H1 (cell line): ENCODE measurements around the gene SGK1. TPM values are rescaled to one million over a fixed set of nuclear protein-coding genes. Genes with fewer than 3 reads are reported as not detected.

ENCODE experiments used
- CTCF ChIA-PET: fragments of 300-600 bp; sonication (Branson Sonifier 250); formaldehyde crosslinking; loops from one replicate; lab custom pipeline; 2021; ENCODE audit not compliant: partially characterized antibody; lab: Charles Lee
- POLR2A ChIA-PET: fragments of 300-600 bp; sonication (Branson Sonifier 250); formaldehyde crosslinking; loops from one replicate; lab custom pipeline; 2021; ENCODE audit warnings: inconsistent platforms; ENCODE audit not compliant: partially characterized antibody; lab: Charles Lee
- DNase-seq, 2 experiments: peaks; one replicate each; pipeline versions ENCODE4 v3.0.0 to v3.0.0-alpha.2; 2010 to 2022; ENCODE audit warnings: low spot score in 2 of 2, low read depth in 1 of 2, mixed read lengths in 1 of 2
- FAIRE-seq: peaks from 2 replicates; lab custom pipeline; 2011; peaks lifted over from hg19 to GRCh38; lab: Jason Lieb, UNC
- H2AFZ ChIP-seq: 2 replicates; pipeline ENCODE4 v1.8.1; 2012; ENCODE audit warnings: low read length, inconsistent platforms
- H2AK5ac ChIP-seq: 2 replicates; pipeline ENCODE4 v1.6.1; 2013; ENCODE audit warnings: low read depth, low read length
- H2BK120ac ChIP-seq: replicated peaks from 2 replicates; pipeline ENCODE3; 2013; ENCODE audit warnings: low read depth, low read length, inconsistent platforms
- H2BK12ac ChIP-seq: 2 replicates; pipeline ENCODE4 v1.6.1; 2013; ENCODE audit warnings: low read depth, low read length
- H2BK15ac ChIP-seq: 2 replicates; pipeline ENCODE4 v1.6.1; 2013; ENCODE audit warnings: low read length
- H2BK20ac ChIP-seq: 2 replicates; pipeline ENCODE4 v1.6.1; 2013; ENCODE audit warnings: low read length
- H2BK5ac ChIP-seq: 2 replicates; pipeline ENCODE4 v1.6.1; 2013; ENCODE audit warnings: low read depth, low read length
- H3K14ac ChIP-seq: 2 replicates; pipeline ENCODE4 v1.6.1; 2013; ENCODE audit warnings: inconsistent platforms; ENCODE audit not compliant: insufficient read length
- H3K18ac ChIP-seq: 2 replicates; pipeline ENCODE4 v1.6.1; 2013; ENCODE audit warnings: low read length; ENCODE audit errors: extremely low read depth
- H3K23ac ChIP-seq: 2 replicates; pipeline ENCODE4 v1.6.1; 2013; ENCODE audit warnings: inconsistent platforms; ENCODE audit not compliant: insufficient read length
- H3K23me2 ChIP-seq: 2 replicates; pipeline ENCODE4 v1.6.1; 2013; ENCODE audit warnings: low read depth, low read length
- H3K27ac ChIP-seq: 2 replicates; pipeline ENCODE4 v1.6.1; 2011; ENCODE audit warnings: low read depth, low read length, inconsistent platforms
- H3K27me3 ChIP-seq, 4 experiments: replicated peaks in 1 of 4; 1 replicate in 1 of 4; 2 replicates in 3 of 4; pipeline versions ENCODE4 v1.6.1 to v1.8.1; 2011 to 2013; ENCODE audit warnings: low read length in 3 of 4, mild to moderate bottlenecking in 3 of 4, inconsistent platforms in 2 of 4, mixed read lengths in 2 of 4, moderate library complexity in 1 of 4; ENCODE audit not compliant: control insufficient read depth in 3 of 4, insufficient read depth in 3 of 4; ENCODE audit errors: extremely low read depth in 1 of 4
- H3K36me3 ChIP-seq, 4 experiments: 2 replicates each; pipeline versions ENCODE4 v1.6.1 to v1.8.1; 2011 to 2013; ENCODE audit warnings: mild to moderate bottlenecking in 4 of 4, low read length in 3 of 4, moderate library complexity in 2 of 4, control low read depth in 1 of 4, inconsistent platforms in 1 of 4; ENCODE audit not compliant: insufficient read depth in 4 of 4, control insufficient read depth in 2 of 4
- H3K4ac ChIP-seq: replicated peaks from 2 replicates; pipeline ENCODE3; 2013; ENCODE audit warnings: low read length, low read depth, mixed read lengths, inconsistent platforms; ENCODE audit not compliant: insufficient read length
- H3K4me1 ChIP-seq, 4 experiments: replicated peaks in 1 of 4; 1 replicate in 1 of 4; 2 replicates in 3 of 4; pipeline versions ENCODE4 v1.6.1 to v1.8.1; 2011 to 2013; ENCODE audit warnings: low read length in 3 of 4, inconsistent platforms in 2 of 4, mixed read lengths in 1 of 4; ENCODE audit not compliant: insufficient read depth in 4 of 4, control insufficient read depth in 3 of 4
- H3K4me2 ChIP-seq, 2 experiments: 2 replicates each; pipeline versions ENCODE4 v1.6.1 to v1.8.1; 2011 to 2013; ENCODE audit warnings: low read depth in 2 of 2, low read length in 2 of 2, control low read depth in 1 of 2, inconsistent platforms in 1 of 2, mild to moderate bottlenecking in 1 of 2; ENCODE audit not compliant: insufficient read depth in 1 of 2
- H3K4me3 ChIP-seq, 4 experiments: fragments of 200-600, 300-600 bp in 1 of 4; sonication (generic), shearing (Covaris generic), sonication (Bioruptor Twin) in 1 of 4; 2 replicates each; pipeline versions ENCODE4 v1.5.1 to v1.8.1; 2011 to 2016; ENCODE audit warnings: low read length in 4 of 4, low read depth in 3 of 4, control low read depth in 2 of 4, inconsistent platforms in 2 of 4, mild to moderate bottlenecking in 2 of 4, mixed read lengths in 1 of 4, moderate library complexity in 1 of 4; ENCODE audit not compliant: insufficient read depth in 2 of 4; ENCODE audit errors: extremely low read depth in 1 of 4
- H3K56ac ChIP-seq: replicated peaks from 2 replicates; pipeline ENCODE3; 2013; ENCODE audit warnings: low read depth, mild to moderate bottlenecking, mixed read lengths, low read length, inconsistent platforms; ENCODE audit not compliant: insufficient read length
- H3K79me1 ChIP-seq: 2 replicates; pipeline ENCODE4 v1.6.1; 2013; ENCODE audit warnings: low read depth, low read length, control low read depth
- H3K79me2 ChIP-seq, 2 experiments: 2 replicates each; pipeline versions ENCODE4 v1.6.1 to v1.8.1; 2012 to 2013; ENCODE audit warnings: low read length in 2 of 2, mild to moderate bottlenecking in 2 of 2, inconsistent platforms in 1 of 2; ENCODE audit not compliant: insufficient read depth in 2 of 2, control insufficient read depth in 1 of 2
- H3K9ac ChIP-seq, 4 experiments: replicated peaks in 1 of 4; 1 replicate in 1 of 4; 2 replicates in 3 of 4; pipeline versions ENCODE4 v1.6.1 to v1.8.1; 2011 to 2013; ENCODE audit warnings: low read depth in 3 of 4, low read length in 3 of 4, control low read depth in 2 of 4, mild to moderate bottlenecking in 2 of 4, moderate library complexity in 2 of 4, inconsistent platforms in 1 of 4; ENCODE audit errors: extremely low read depth in 1 of 4
- H3K9me3 ChIP-seq, 2 experiments: 2 replicates each; pipeline versions ENCODE4 v1.6.1 to v1.8.1; 2012 to 2013; ENCODE audit warnings: mild to moderate bottlenecking in 2 of 2, moderate library complexity in 2 of 2, control low read depth in 1 of 2, inconsistent platforms in 1 of 2, low read depth in 1 of 2, low read length in 1 of 2, mixed read lengths in 1 of 2; ENCODE audit not compliant: insufficient read depth in 2 of 2
- H4K20me1 ChIP-seq, 2 experiments: replicated peaks in 1 of 2; 2 replicates each; pipeline versions ENCODE3 to v1.8.1; 2011 to 2013; ENCODE audit warnings: inconsistent platforms in 2 of 2, low read length in 2 of 2, mild to moderate bottlenecking in 1 of 2; ENCODE audit not compliant: insufficient read depth in 2 of 2, control insufficient read depth in 1 of 2
- H4K5ac ChIP-seq: 2 replicates; pipeline ENCODE4 v1.6.1; 2013; ENCODE audit warnings: low read length, low read depth, mixed read lengths, inconsistent platforms; ENCODE audit not compliant: insufficient read length
- H4K8ac ChIP-seq: 2 replicates; pipeline ENCODE4 v1.8.0; 2013; ENCODE audit warnings: mild to moderate bottlenecking, moderate library complexity, low read length, inconsistent platforms; ENCODE audit not compliant: insufficient read depth; ENCODE audit errors: extremely low read depth
- H4K91ac ChIP-seq: replicated peaks from 2 replicates; pipeline ENCODE3; 2013; ENCODE audit warnings: low read length, mixed read lengths, inconsistent platforms; ENCODE audit not compliant: insufficient read length
- ASH2L ChIP-seq: fragments of 200-600, 300-600 bp; sonication (generic); IDR thresholded peaks from one replicate; pipeline ENCODE4 v1.7.1; 2017; ENCODE audit warnings: low read length
- BACH1 ChIP-seq: IDR thresholded peaks from 2 replicates; pipeline ENCODE4 v1.6.1; 2012; ENCODE audit warnings: low read length, improper control_type of control experiment
- BRCA1 ChIP-seq: IDR thresholded peaks from 2 replicates; pipeline ENCODE4 v1.6.1; 2012; ENCODE audit warnings: low read depth, low read length, improper control_type of control experiment
- CEBPB ChIP-seq: IDR thresholded peaks from 2 replicates; pipeline ENCODE4 v1.6.1; 2012; ENCODE audit warnings: low read depth, low read length
- CREB1 ChIP-seq: IDR thresholded peaks from 2 replicates; pipeline ENCODE4 v1.6.1; 2012; ENCODE audit warnings: inconsistent platforms
- E2F6 ChIP-seq: IDR thresholded peaks from 2 replicates; pipeline ENCODE4 v1.6.1; 2012; ENCODE audit warnings: inconsistent platforms
- MAFK ChIP-seq: IDR thresholded peaks from 2 replicates; pipeline ENCODE4 v1.6.1; 2012; ENCODE audit warnings: low read depth, mild to moderate bottlenecking, improper control_type of control experiment, low read length
- PHF8 ChIP-seq: fragments of 200-600 bp; sonication (generic); conservative IDR thresholded peaks from 2 replicates; pipeline ENCODE4 v1.7.1; 2012; ENCODE audit warnings: low read depth, mild to moderate bottlenecking, inconsistent platforms, low read length, moderate library complexity
- POLR2A ChIP-seq, 2 experiments: IDR thresholded peaks; 1 replicate in 1 of 2; 2 replicates in 1 of 2; pipeline ENCODE4 v1.6.1; 2011; ENCODE audit warnings: low read depth in 2 of 2, low read length in 2 of 2, mild to moderate bottlenecking in 2 of 2; ENCODE audit errors: control extremely low read depth in 1 of 2
- SAP30 ChIP-seq: fragments of 300-600 bp; sonication (generic); IDR thresholded peaks from 2 replicates; pipeline ENCODE4 v1.7.1; 2012; ENCODE audit warnings: low read length, moderate library complexity, mild to moderate bottlenecking, inconsistent platforms; ENCODE audit not compliant: insufficient read depth, insufficient replicate concordance
- SIN3A ChIP-seq, 2 experiments: IDR thresholded peaks in 1 of 2; conservative IDR thresholded peaks in 1 of 2; 2 replicates each; pipeline ENCODE4 v1.6.1; 2011 to 2012; ENCODE audit warnings: low read length in 2 of 2, improper control_type of control experiment in 1 of 2, low read depth in 1 of 2, mild to moderate bottlenecking in 1 of 2
- SIX5 ChIP-seq: IDR thresholded peaks from 2 replicates; pipeline ENCODE4 v1.6.1; 2011; ENCODE audit warnings: mild to moderate bottlenecking, low read depth, low read length
- SP4 ChIP-seq: IDR thresholded peaks from 2 replicates; pipeline ENCODE4 v1.6.1; 2012; ENCODE audit warnings: low read length, inconsistent platforms
- SRF ChIP-seq: IDR thresholded peaks from 2 replicates; pipeline ENCODE4 v1.6.1; 2011; ENCODE audit warnings: mild to moderate bottlenecking, low read depth, low read length, moderate library complexity
- WGBS, 2 experiments: shearing (Covaris generic) in 1 of 2; methylation state at CpG; one replicate each; pipeline versions ENCODE4 v1.1.6 to v1.1.7; 2013 to 2015; ENCODE audit warnings: low lambda C conversion rate in 2 of 2, mixed read lengths in 2 of 2, inconsistent platforms in 1 of 2, low coverage in 1 of 2, missing lambda C conversion rate in 1 of 2; ENCODE audit not compliant: insufficient replicate concordance in 2 of 2, insufficient coverage in 1 of 2, insufficient read length in 1 of 2; ENCODE audit errors: extremely low coverage in 1 of 2, missing lambda C conversion rate in 1 of 2; 5-methylcytosine and 5-hydroxymethylcytosine counted together
- polyA plus RNA-seq, 7 experiments: library from polyadenylated mRNA; depleted of rRNA in 3 of 7; stranded (reverse) in 5 of 7; unstranded in 2 of 7; fragments of >200 nt in 5 of 7; fragments of 200-250 nt in 2 of 7; gene quantifications; 1 replicate in 5 of 7; 2 replicates in 1 of 7; 4 replicates in 1 of 7; pipeline versions ENCODE4 v1.2.1 to v1.2.3, GENCODE V29; 2011 to 2013; ENCODE audit warnings: missing spikeins in 2 of 7, mixed read lengths in 2 of 7
- total RNA-seq: library from RNA; stranded (reverse); fragmentation: NEBNext Ultra II Directional; extraction: Animal tissue kit (Norgen Biotek cat#: 25700); gene quantifications from 2 replicates; pipeline ENCODE4 v1.2.1, GENCODE V29; 2021

The SGK1 gene
- total and polyA plus RNA-seq, 2 of the 8 experiments (the other 6 are each of a cell fraction or from before 2014, with no cell fraction given) = 14.5 to 18.4 TPM

GRCh38 chr6:134235937-134236751 lies 81.8 kb downstream of the SGK1 start:
- FAIRE-seq (no peak), DNase-seq (no peak)
- WGBS, 2 experiments = 94% methylated on average over 7 of the region's 7 CpGs; no CpG with 5 or more reads in 1 of the 2 experiments
- Histone ChIP-seq H2BK5ac (no peak overlapping the region), H3K56ac (no peak overlapping the region), H2BK120ac (no peak overlapping the region), H3K4ac (no peak overlapping the region), H3K79me2 (no peaks in the 10 kb centered on the region), H2AK5ac (no peak overlapping the region), H3K4me3 (no peak overlapping the region), H3K4me2 (no peak overlapping the region), H3K4me1 (no peaks in the 10 kb centered on the region), H3K27me3 (no peaks in the 10 kb centered on the region; a peak in 1 of 7 replicates), H3K23ac (no peak overlapping the region), H3K9me3 (no peaks in the 10 kb centered on the region), H4K8ac (no peak overlapping the region), H2BK20ac (no peak overlapping the region), H3K27ac (no peak overlapping the region), H3K14ac (no peak overlapping the region), H3K79me1 (no peaks in the 10 kb centered on the region), H3K18ac (no peak overlapping the region), H3K23me2 (no peaks in the 10 kb centered on the region), H3K36me3 (no peaks in the 10 kb centered on the region), H2BK15ac (no peak overlapping the region), H4K20me1 (no peaks in the 10 kb centered on the region), H2BK12ac (no peak overlapping the region), H4K91ac (no peak overlapping the region), H2AFZ (no peak overlapping the region), H4K5ac (no peak overlapping the region), H3K9ac (no peak overlapping the region)
- POLR2A ChIA-PET = no interaction called here
- CTCF ChIA-PET = no interaction called here
- TF ChIP-seq E2F6 = no peak
- no peak for TF ChIP-seq BACH1
- no peak for TF ChIP-seq SRF
- TF ChIP-seq CEBPB = no peak
- no peak for TF ChIP-seq SIX5
- TF ChIP-seq MAFK = no peak
- TF ChIP-seq SP4 = no peak
- no peak for TF ChIP-seq POLR2A (IDR thresholded peaks at IDR 0.05; ENCODE audit: control extremely low read depth in 1 of 2, low read depth in 2 of 2, low read length in 2 of 2)
- TF ChIP-seq SIN3A (conservative IDR thresholded peaks at IDR 0.05 in 1 of 2, IDR thresholded peaks at IDR 0.05 in 1 of 2; ENCODE audit: low read depth in 1 of 2, low read length in 2 of 2) = no peak
- no peak for TF ChIP-seq CREB1
- no peak for TF ChIP-seq BRCA1
- no peak for TF ChIP-seq PHF8
- no peak for TF ChIP-seq SAP30
- no peak for TF ChIP-seq ASH2L
